ENCODE data around the gene AREG. TPM values are rescaled to one million over a fixed set of nuclear protein-coding genes. Genes with fewer than 3 reads are reported as not detected.

Gene AREG
- total RNA-seq, 1 donor from 2014 or later: 1.4 TPM

- intact Hi-C loops (cut with DNase I): no loop called here
- DNase-seq (ENCODE audit: missing footprints) (no peak), ATAC-seq (no peak)
These were observed 9.2 kb downstream of the AREG start for GRCh38 chr4:74453829-74454742.

GRCh38 chr4:74455361-74456055, 10.6 kb downstream of the AREG start:
- ATAC-seq (no peak), DNase-seq (ENCODE audit: missing footprints) (no peak)
- intact Hi-C loops (cut with DNase I): no loop called here

- intact Hi-C loops (cut with DNase I): no loop called here
- no peak for ATAC-seq
These were observed 11.3 kb downstream of the AREG start for GRCh38 chr4:74456056-74456744.

GRCh38 chr4:74456849-74457395, 12.0 kb downstream of the AREG start:
- intact Hi-C loops (cut with DNase I): no loop called here
- no peak for DNase-seq (ENCODE audit: missing footprints)
- no peak for ATAC-seq

More at GRCh38 chr4:74456056-74456744, 11.3 kb downstream of the AREG start:
- no peak for DNase-seq (ENCODE audit: missing footprints)

- intact Hi-C loops (cut with DNase I): no loop called here
- DNase-seq (ENCODE audit: missing footprints) (no peak), ATAC-seq (no peak)
These were observed 15.9 kb downstream of the AREG start for GRCh38 chr4:74460833-74461232.

- intact Hi-C loops (cut with DNase I): no loop called here
- ATAC-seq (no peak), DNase-seq (ENCODE audit: missing footprints) (no peak)
These were observed 18.2 kb downstream of the AREG start for GRCh38 chr4:74463123-74463522.

GRCh38 chr4:74464291-74464690, 19.4 kb downstream of the AREG start:
- no peak for DNase-seq (ENCODE audit: missing footprints)
- no peak for ATAC-seq
- intact Hi-C loops (cut with DNase I): no loop called here

GRCh38 chr4:74466242-74466641, 21.3 kb downstream of the AREG start:
- intact Hi-C loops (cut with DNase I): no loop called here
- ATAC-seq (no peak), DNase-seq (ENCODE audit: missing footprints) (no peak)

GRCh38 chr4:74471264-74471663, 26.3 kb downstream of the AREG start:
- intact Hi-C loops (cut with DNase I): no loop called here
- DNase-seq (ENCODE audit: missing footprints) (no peak), ATAC-seq (no peak)

- ATAC-seq: peak; percentile 79
- no peak for DNase-seq (ENCODE audit: missing footprints)
- intact Hi-C loops (cut with DNase I): no loop called here
These were observed 28.3 kb downstream of the AREG start for GRCh38 chr4:74473155-74473811.

GRCh38 chr4:74474345-74475090, 29.6 kb downstream of the AREG start:
- DNase-seq (ENCODE audit: missing footprints): no peak
- intact Hi-C loops (cut with DNase I): no loop called here
- no peak for ATAC-seq

- ATAC-seq: peak; percentile 34
These were observed 30.3 kb downstream of the AREG start for GRCh38 chr4:74475091-74475800.

GRCh38 chr4:74475946-74476345, 31.0 kb downstream of the AREG start:
- DNase-seq (ENCODE audit: missing footprints) (no peak), ATAC-seq (no peak)
- intact Hi-C loops (cut with DNase I): no loop called here

More at GRCh38 chr4:74475091-74475800, 30.3 kb downstream of the AREG start:
- DNase-seq (ENCODE audit: missing footprints): no peak
- intact Hi-C loops (cut with DNase I): no loop called here

GRCh38 chr4:74479009-74479408, 34.1 kb downstream of the AREG start:
- no peak for DNase-seq (ENCODE audit: missing footprints)
- intact Hi-C loops (cut with DNase I): no loop called here
- ATAC-seq: no peak

- no peak for DNase-seq (ENCODE audit: missing footprints)
- ATAC-seq: no peak
- intact Hi-C loops (cut with DNase I): no loop called here
These were observed 35.3 kb downstream of the AREG start for GRCh38 chr4:74480267-74480666.

GRCh38 chr4:74481891-74482609, 37.1 kb downstream of the AREG start:
- intact Hi-C loops (cut with DNase I): no loop called here
- ATAC-seq: no peak
- DNase-seq (ENCODE audit: missing footprints): no peak

All from Right ventricle myocardium inferior (tissue), 1 donor.